WTC11 (cell line): Measurements from ENCODE around the gene TEAD1. TPM values are rescaled to one million over a fixed set of nuclear protein-coding genes. Genes with fewer than 3 reads are reported as not detected.

ENCODE experiments used
- ATAC-seq: fragments of 200-7000 bp; cut with Tn5 transposase; 2 replicates; pipeline ENCODE4 v1.10.0; 2021; ENCODE audit warnings: mild to moderate bottlenecking, moderate library complexity
- CTCF ChIA-PET: fragments of 300-600 bp; sonication (Branson Sonifier 250); formaldehyde crosslinking; loops from one replicate; lab custom pipeline; 2021; ENCODE audit warnings: antibody characterized with exemption; lab: Charles Lee
- POLR2A ChIA-PET: fragments of 350-600 bp; sonication (Branson Sonifier 250); formaldehyde crosslinking; loops from one replicate; lab custom pipeline; 2021; ENCODE audit warnings: antibody characterized with exemption; lab: Charles Lee
- DNase-seq: peaks from one replicate; pipeline ENCODE4 v3.0.0; 2021; ENCODE audit warnings: low spot score
- H3K27ac Mint-ChIP-seq: 2 replicates; pipeline ENCODE4 v1.8.0; 2021; ENCODE audit warnings: mixed read lengths
- H3K27me3 Mint-ChIP-seq: 2 replicates; pipeline ENCODE4 v1.8.0; 2021; ENCODE audit warnings: low read depth, mild to moderate bottlenecking, moderate library complexity, mixed read lengths
- H3K36me3 Mint-ChIP-seq: 2 replicates; pipeline ENCODE4 v1.8.0; 2021; ENCODE audit warnings: mixed read lengths
- H3K4me1 Mint-ChIP-seq: 2 replicates; pipeline ENCODE4 v1.8.0; 2022; ENCODE audit warnings: mixed read lengths
- H3K4me3 Mint-ChIP-seq: 2 replicates; pipeline ENCODE4 v1.8.0; 2021; ENCODE audit warnings: mild to moderate bottlenecking, moderate library complexity, mixed read lengths
- H3K9me3 Mint-ChIP-seq: 2 replicates; pipeline ENCODE4 v1.8.0; 2021; ENCODE audit warnings: mixed read lengths
- ELF4 ChIP-seq: sonication (generic); formaldehyde crosslinking; IDR thresholded peaks from 2 replicates; pipeline ENCODE4 v1.8.1; 2022; ENCODE audit warnings: low read depth, mild to moderate bottlenecking, moderate library complexity, missing genetic modification reagents
- JAZF1 ChIP-seq: fragments of 250-450 bp; sonication (Bioruptor Pico); IDR thresholded peaks from 2 replicates; pipeline ENCODE4 v1.9.0; 2021; ENCODE audit warnings: moderate library complexity, mild to moderate bottlenecking, inconsistent platforms
- JUN ChIP-seq: sonication (generic); formaldehyde crosslinking; IDR thresholded peaks from 2 replicates; pipeline ENCODE4 v1.8.0; 2023; ENCODE audit warnings: mild to moderate bottlenecking, missing genetic modification reagents
- KAT7 ChIP-seq: sonication (generic); formaldehyde crosslinking; IDR thresholded peaks from 2 replicates; pipeline ENCODE4 v1.8.1; 2023; ENCODE audit warnings: missing genetic modification reagents, mild to moderate bottlenecking, borderline replicate concordance
- SMAD3 ChIP-seq: sonication (generic); formaldehyde crosslinking; IDR thresholded peaks from 2 replicates; pipeline ENCODE4 v1.8.0; 2022; ENCODE audit warnings: missing genetic modification reagents, mild to moderate bottlenecking, borderline replicate concordance
- SMAD4 ChIP-seq: sonication (generic); formaldehyde crosslinking; IDR thresholded peaks from 2 replicates; pipeline ENCODE4 v1.8.0; 2022; ENCODE audit warnings: mild to moderate bottlenecking, missing genetic modification reagents
- SOX15 ChIP-seq: fragments of 250-450 bp; sonication (Bioruptor Pico); IDR thresholded peaks from 2 replicates; pipeline ENCODE4 v1.9.0; 2021; ENCODE audit warnings: mild to moderate bottlenecking
- ZBTB21 ChIP-seq: sonication (generic); formaldehyde crosslinking; IDR thresholded peaks from 2 replicates; pipeline ENCODE4 v1.8.1; 2023; ENCODE audit warnings: mild to moderate bottlenecking, missing genetic modification reagents, borderline replicate concordance
- ZNF138 ChIP-seq: sonication (generic); formaldehyde crosslinking; conservative IDR thresholded peaks from 2 replicates; pipeline ENCODE4 v1.8.1; 2022; ENCODE audit warnings: mild to moderate bottlenecking, moderate library complexity, missing genetic modification reagents
- ZNF396 ChIP-seq: fragments of 250-450 bp; sonication (Bioruptor Pico); IDR thresholded peaks from 2 replicates; pipeline ENCODE4 v1.8.0; 2021; ENCODE audit warnings: mild to moderate bottlenecking, moderate library complexity, borderline replicate concordance
- total RNA-seq: library from RNA; stranded (reverse); gene quantifications from 3 replicates; pipeline ENCODE4 v1.2.3, GENCODE V29; 2021
- TF ChIP-seq, protein P1 (sequence below): fragments of 250-450 bp; sonication (Bioruptor Pico); conservative IDR thresholded peaks from 2 replicates; pipeline ENCODE4 v1.9.0; 2021; ENCODE audit warnings: mild to moderate bottlenecking
- TF ChIP-seq, protein P2 (sequence below): sonication (generic); formaldehyde crosslinking; IDR thresholded peaks from 2 replicates; pipeline ENCODE4 v1.8.1; 2022; ENCODE audit warnings: low read depth, mild to moderate bottlenecking, moderate library complexity, missing genetic modification reagents, borderline replicate concordance
- TF ChIP-seq, protein P3 (sequence below): sonication (generic); formaldehyde crosslinking; IDR thresholded peaks from 2 replicates; pipeline ENCODE4 v1.8.1; 2023; ENCODE audit warnings: mild to moderate bottlenecking, missing genetic modification reagents, moderate library complexity
- TF ChIP-seq, protein P4 (sequence below): fragments of 200-600 bp; IDR thresholded peaks from 2 replicates; pipeline ENCODE4 v1.8.0; 2022; ENCODE audit warnings: antibody characterized with exemption
- TF ChIP-seq, protein P5 (sequence below): fragments of 250-450 bp; sonication (Bioruptor Pico); IDR thresholded peaks from 2 replicates; pipeline ENCODE4 v1.8.0; 2021; ENCODE audit warnings: mild to moderate bottlenecking
- TF ChIP-seq, protein P6 (sequence below): sonication (generic); formaldehyde crosslinking; IDR thresholded peaks from 2 replicates; pipeline ENCODE4 v1.8.1; 2023; ENCODE audit warnings: mild to moderate bottlenecking, missing genetic modification reagents

The TEAD1 gene
- total RNA-seq, 1 experiment from 2014 or later: 79.9 TPM

DNA sequence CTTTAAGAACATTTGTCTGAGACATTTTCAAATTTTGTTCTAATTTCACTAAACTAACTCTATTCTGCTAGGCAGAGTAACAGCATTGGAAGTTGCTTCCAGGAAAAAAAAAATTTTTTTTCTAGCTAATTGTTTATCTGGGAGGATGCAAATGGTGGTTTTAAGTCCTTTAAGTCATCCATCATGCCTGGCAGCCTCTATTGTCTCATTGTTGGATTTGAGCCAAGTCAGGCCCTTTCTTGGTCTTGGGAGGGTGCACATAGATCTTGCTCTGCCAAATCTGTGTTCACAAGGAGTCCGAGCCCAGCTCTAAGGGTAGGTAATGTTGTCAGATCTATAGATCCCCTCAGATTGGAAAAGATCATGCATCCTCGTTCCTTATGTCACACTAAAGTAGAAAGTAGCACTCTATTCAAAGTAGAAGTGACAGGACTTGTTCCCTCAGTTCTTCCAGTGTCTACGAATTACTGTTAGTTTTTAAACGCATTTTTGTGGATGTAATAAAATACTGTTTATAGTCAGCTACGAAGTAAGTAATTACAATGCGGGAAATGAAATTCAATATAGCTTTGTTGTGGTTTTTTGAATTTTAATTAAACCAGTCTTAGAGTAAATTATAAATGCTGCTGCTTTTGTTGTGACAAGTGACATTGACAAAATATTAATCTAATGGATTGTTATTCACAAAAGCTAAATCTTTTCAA, 168.9 kb downstream of the TEAD1 start:
- Mint-ChIP-seq H3K4me3 (no peak overlapping the region), H3K27ac (peak overlapping the region; percentile 92), H3K9me3 (peaks cover 5% of the 10 kb centered on the region; the same call in 1 of the 2 replicates), H3K4me1 (peaks cover 74% of the 10 kb centered on the region), H3K36me3 (no peaks in the 10 kb centered on the region), H3K27me3 (no peaks in the 10 kb centered on the region)
- TF ChIP-seq, protein P1, sequence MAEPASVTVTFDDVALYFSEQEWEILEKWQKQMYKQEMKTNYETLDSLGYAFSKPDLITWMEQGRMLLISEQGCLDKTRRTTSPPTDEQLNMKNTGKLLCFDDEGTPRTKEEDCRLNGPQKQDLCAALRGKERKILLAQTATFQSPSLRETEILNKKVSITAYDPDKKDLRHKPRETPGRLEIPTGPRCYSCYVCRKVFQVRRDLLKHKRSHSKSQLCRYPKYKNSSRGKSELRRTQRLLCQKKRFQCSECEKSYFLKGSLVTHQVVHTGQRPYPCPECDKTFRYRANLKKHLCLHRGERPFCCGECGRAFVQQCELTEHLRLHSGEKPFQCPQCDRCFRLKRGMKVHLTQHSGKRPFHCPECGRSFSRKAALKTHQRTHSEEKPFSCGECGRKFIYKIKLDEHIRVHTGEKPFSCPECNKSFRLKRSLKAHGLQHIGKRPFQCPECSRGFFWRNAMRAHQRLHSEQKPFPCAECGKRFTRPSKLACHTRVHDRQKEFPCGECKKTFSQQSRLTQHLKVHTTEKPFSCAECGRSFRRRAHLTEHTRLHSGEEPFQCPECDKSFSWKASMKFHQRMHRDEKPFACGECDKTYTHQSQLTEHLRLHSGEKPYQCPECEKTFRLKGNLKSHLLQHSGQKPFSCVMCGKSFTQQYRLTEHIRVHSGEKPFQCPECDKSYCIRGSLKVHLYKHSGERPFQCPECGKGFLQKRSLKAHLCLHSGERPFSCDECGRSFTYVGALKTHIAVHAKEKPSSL: no peak
- TF ChIP-seq ZNF138 (CRISPR knock-in tag): no peak
- no peak for TF ChIP-seq KAT7 (CRISPR knock-in tag)
- TF ChIP-seq, protein P2, sequence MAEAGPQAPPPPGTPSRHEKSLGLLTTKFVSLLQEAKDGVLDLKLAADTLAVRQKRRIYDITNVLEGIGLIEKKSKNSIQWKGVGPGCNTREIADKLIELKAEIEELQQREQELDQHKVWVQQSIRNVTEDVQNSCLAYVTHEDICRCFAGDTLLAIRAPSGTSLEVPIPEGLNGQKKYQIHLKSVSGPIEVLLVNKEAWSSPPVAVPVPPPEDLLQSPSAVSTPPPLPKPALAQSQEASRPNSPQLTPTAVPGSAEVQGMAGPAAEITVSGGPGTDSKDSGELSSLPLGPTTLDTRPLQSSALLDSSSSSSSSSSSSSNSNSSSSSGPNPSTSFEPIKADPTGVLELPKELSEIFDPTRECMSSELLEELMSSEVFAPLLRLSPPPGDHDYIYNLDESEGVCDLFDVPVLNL (CRISPR knock-in tag): no peak
- TF ChIP-seq, protein P3, sequence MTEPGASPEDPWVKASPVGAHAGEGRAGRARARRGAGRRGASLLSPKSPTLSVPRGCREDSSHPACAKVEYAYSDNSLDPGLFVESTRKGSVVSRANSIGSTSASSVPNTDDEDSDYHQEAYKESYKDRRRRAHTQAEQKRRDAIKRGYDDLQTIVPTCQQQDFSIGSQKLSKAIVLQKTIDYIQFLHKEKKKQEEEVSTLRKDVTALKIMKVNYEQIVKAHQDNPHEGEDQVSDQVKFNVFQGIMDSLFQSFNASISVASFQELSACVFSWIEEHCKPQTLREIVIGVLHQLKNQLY: no peak
- TF ChIP-seq, protein P4, sequence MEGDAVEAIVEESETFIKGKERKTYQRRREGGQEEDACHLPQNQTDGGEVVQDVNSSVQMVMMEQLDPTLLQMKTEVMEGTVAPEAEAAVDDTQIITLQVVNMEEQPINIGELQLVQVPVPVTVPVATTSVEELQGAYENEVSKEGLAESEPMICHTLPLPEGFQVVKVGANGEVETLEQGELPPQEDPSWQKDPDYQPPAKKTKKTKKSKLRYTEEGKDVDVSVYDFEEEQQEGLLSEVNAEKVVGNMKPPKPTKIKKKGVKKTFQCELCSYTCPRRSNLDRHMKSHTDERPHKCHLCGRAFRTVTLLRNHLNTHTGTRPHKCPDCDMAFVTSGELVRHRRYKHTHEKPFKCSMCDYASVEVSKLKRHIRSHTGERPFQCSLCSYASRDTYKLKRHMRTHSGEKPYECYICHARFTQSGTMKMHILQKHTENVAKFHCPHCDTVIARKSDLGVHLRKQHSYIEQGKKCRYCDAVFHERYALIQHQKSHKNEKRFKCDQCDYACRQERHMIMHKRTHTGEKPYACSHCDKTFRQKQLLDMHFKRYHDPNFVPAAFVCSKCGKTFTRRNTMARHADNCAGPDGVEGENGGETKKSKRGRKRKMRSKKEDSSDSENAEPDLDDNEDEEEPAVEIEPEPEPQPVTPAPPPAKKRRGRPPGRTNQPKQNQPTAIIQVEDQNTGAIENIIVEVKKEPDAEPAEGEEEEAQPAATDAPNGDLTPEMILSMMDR: no peak
- TF ChIP-seq, protein P5, sequence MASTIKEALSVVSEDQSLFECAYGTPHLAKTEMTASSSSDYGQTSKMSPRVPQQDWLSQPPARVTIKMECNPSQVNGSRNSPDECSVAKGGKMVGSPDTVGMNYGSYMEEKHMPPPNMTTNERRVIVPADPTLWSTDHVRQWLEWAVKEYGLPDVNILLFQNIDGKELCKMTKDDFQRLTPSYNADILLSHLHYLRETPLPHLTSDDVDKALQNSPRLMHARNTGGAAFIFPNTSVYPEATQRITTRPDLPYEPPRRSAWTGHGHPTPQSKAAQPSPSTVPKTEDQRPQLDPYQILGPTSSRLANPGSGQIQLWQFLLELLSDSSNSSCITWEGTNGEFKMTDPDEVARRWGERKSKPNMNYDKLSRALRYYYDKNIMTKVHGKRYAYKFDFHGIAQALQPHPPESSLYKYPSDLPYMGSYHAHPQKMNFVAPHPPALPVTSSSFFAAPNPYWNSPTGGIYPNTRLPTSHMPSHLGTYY (CRISPR knock-in tag): no peak
- no peak for TF ChIP-seq SMAD4
- TF ChIP-seq ELF4 (CRISPR knock-in tag): no peak
- TF ChIP-seq SOX15 (CRISPR knock-in tag): no peak
- no peak for TF ChIP-seq ZBTB21 (CRISPR knock-in tag)
- TF ChIP-seq ZNF396 (CRISPR knock-in tag): no peak
- TF ChIP-seq JAZF1 (CRISPR knock-in tag): no peak
- TF ChIP-seq, protein P6, sequence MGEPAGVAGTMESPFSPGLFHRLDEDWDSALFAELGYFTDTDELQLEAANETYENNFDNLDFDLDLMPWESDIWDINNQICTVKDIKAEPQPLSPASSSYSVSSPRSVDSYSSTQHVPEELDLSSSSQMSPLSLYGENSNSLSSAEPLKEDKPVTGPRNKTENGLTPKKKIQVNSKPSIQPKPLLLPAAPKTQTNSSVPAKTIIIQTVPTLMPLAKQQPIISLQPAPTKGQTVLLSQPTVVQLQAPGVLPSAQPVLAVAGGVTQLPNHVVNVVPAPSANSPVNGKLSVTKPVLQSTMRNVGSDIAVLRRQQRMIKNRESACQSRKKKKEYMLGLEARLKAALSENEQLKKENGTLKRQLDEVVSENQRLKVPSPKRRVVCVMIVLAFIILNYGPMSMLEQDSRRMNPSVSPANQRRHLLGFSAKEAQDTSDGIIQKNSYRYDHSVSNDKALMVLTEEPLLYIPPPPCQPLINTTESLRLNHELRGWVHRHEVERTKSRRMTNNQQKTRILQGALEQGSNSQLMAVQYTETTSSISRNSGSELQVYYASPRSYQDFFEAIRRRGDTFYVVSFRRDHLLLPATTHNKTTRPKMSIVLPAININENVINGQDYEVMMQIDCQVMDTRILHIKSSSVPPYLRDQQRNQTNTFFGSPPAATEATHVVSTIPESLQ: no peak
- TF ChIP-seq SMAD3 (CRISPR knock-in tag): no peak
- TF ChIP-seq JUN (CRISPR knock-in tag): no peak
- ChIA-PET POLR2A (no interaction called here), CTCF (interaction anchor here (0.7 kb wide), 1 partner anchor 172 kb away, joined by 3 read pairs; no protein-coding TSS in a partner anchor)
- DNase-seq: no peak
- no peak for ATAC-seq
